Liver (tissue), 9 donors: Measurements from ENCODE around the gene LAMC2. TPM values are rescaled to one million over a fixed set of nuclear protein-coding genes. Genes with fewer than 3 reads are reported as not detected.

ENCODE experiments used
- DNase-seq: peaks from one replicate; pipeline ENCODE4 v3.0.0-alpha.2; 2017; ENCODE audit warnings: low spot score
- H3K27ac ChIP-seq, 2 donors: one replicate each; pipeline ENCODE4 v1.7.0; 2013; ENCODE audit warnings: inconsistent platforms in 2 of 2, low read length in 2 of 2, control low read depth in 1 of 2, low read depth in 1 of 2, mild to moderate bottlenecking in 1 of 2
- H3K27me3 ChIP-seq, 4 donors: one replicate each; pipeline versions ENCODE4 v1.6.1 to v1.7.0; 2013; ENCODE audit warnings: low read length in 3 of 4, inconsistent platforms in 1 of 4, mild to moderate bottlenecking in 1 of 4, moderate library complexity in 1 of 4; ENCODE audit not compliant: control insufficient read depth in 4 of 4, insufficient read depth in 4 of 4
- H3K36me3 ChIP-seq, 4 donors: one replicate each; pipeline versions ENCODE4 v1.6.1 to v1.7.0; 2013; ENCODE audit warnings: low read length in 3 of 4, mild to moderate bottlenecking in 3 of 4, low read depth in 1 of 4, moderate library complexity in 1 of 4; ENCODE audit not compliant: control insufficient read depth in 4 of 4, insufficient read depth in 3 of 4
- H3K4me1 ChIP-seq, 4 donors: one replicate each; pipeline versions ENCODE4 v1.6.1 to v1.7.0; 2013; ENCODE audit warnings: low read length in 3 of 4, mild to moderate bottlenecking in 3 of 4, moderate library complexity in 1 of 4; ENCODE audit not compliant: control insufficient read depth in 4 of 4, insufficient read depth in 4 of 4
- H3K4me3 ChIP-seq, 3 donors: one replicate each; pipeline versions ENCODE4 v1.6.1 to v1.7.0; 2013; ENCODE audit warnings: low read length in 3 of 3, control low read depth in 1 of 3, low read depth in 1 of 3, mild to moderate bottlenecking in 1 of 3
- H3K9ac ChIP-seq, 2 donors: one replicate each; pipeline ENCODE4 v1.7.0; 2013; ENCODE audit warnings: low read length in 2 of 2, mild to moderate bottlenecking in 2 of 2, moderate library complexity in 2 of 2, control low read depth in 1 of 2, low read depth in 1 of 2
- H3K9me3 ChIP-seq, 4 donors: one replicate each; pipeline versions ENCODE4 v1.6.1 to v1.7.0; 2013; ENCODE audit warnings: low read length in 3 of 4; ENCODE audit not compliant: control insufficient read depth in 4 of 4
- EGR1 ChIP-seq, 2 donors: IDR thresholded peaks; 2 replicates each; pipeline ENCODE4 v1.6.1; 2016 to 2018; ENCODE audit warnings: antibody characterized with exemption in 2 of 2, low read depth in 2 of 2
- FOXA1 ChIP-seq: IDR thresholded peaks from 2 replicates; pipeline ENCODE4 v1.6.1; 2016; ENCODE audit warnings: antibody characterized with exemption
- FOXA2 ChIP-seq: IDR thresholded peaks from 2 replicates; pipeline ENCODE4 v1.6.1; 2016; ENCODE audit warnings: antibody characterized with exemption
- GABPA ChIP-seq, 2 donors: IDR thresholded peaks in 1 of 2; conservative IDR thresholded peaks in 1 of 2; 2 replicates each; pipeline ENCODE4 v1.6.1; 2016; ENCODE audit warnings: antibody characterized with exemption in 2 of 2, mild to moderate bottlenecking in 1 of 2, moderate library complexity in 1 of 2
- HNF4G ChIP-seq: IDR thresholded peaks from 2 replicates; pipeline ENCODE4 v1.6.1; 2016; ENCODE audit warnings: antibody characterized with exemption
- RXRA ChIP-seq, 2 donors: IDR thresholded peaks; 2 replicates each; pipeline ENCODE4 v1.6.1; 2017 to 2018; ENCODE audit warnings: antibody characterized with exemption in 2 of 2, mild to moderate bottlenecking in 1 of 2
- TAF1 ChIP-seq: conservative IDR thresholded peaks from 2 replicates; pipeline ENCODE4 v1.6.1; 2016; ENCODE audit warnings: antibody characterized with exemption, mild to moderate bottlenecking
- YY1 ChIP-seq: IDR thresholded peaks from 2 replicates; pipeline ENCODE4 v1.6.1; 2016; ENCODE audit warnings: antibody characterized with exemption, mild to moderate bottlenecking
- WGBS: extraction: QIAGEN DNeasy Blood & Tissue Kit; methylation state at CpG from one replicate; pipeline ENCODE4 v1.1.7; 2013; 5-methylcytosine and 5-hydroxymethylcytosine counted together
- polyA plus RNA-seq, 2 donors: library from polyadenylated mRNA; stranded (reverse) in 1 of 2; unstranded in 1 of 2; fragments of 200-250 nt in 1 of 2; fragments of >200 nt in 1 of 2; fragmentation: Nextera tagmentation in 1 of 2; extraction: Ambion mirVana in 1 of 2; gene quantifications; one replicate each; pipeline versions ENCODE4 v1.2.1 to v1.2.3, GENCODE V29; 2013 to 2015
- total RNA-seq, 2 donors: library from RNA; depleted of rRNA; stranded (reverse); fragments of >200 nt; gene quantifications; one replicate each; pipeline ENCODE4 v1.2.3, GENCODE V29; 2014
- TF ChIP-seq, protein P1 (sequence below): IDR thresholded peaks from 2 replicates; pipeline ENCODE4 v1.6.1; 2016; ENCODE audit warnings: antibody characterized with exemption
- TF ChIP-seq, protein P2 (sequence below): IDR thresholded peaks from 2 replicates; pipeline ENCODE4 v1.6.1; 2016; ENCODE audit warnings: antibody characterized with exemption
- TF ChIP-seq, protein P3 (sequence below): fragments of 150-350 bp; IDR thresholded peaks from 2 replicates; pipeline ENCODE4 v1.5.1; 2017; ENCODE audit warnings: improper control_type of control experiment, low read depth, low read length; ENCODE audit not compliant: missing input control
- TF ChIP-seq, protein P4 (sequence below): IDR thresholded peaks from 2 replicates; pipeline ENCODE4 v1.6.1; 2016; ENCODE audit warnings: antibody characterized with exemption
- donor health status: healthy.
- donor health status: healthy.
- donor health status: healthy.
- donor health status: healthy.
- donor health status: healthy.

The LAMC2 gene
- total and polyA plus RNA-seq, 4 donors, result 0.05 to 0.42 (median 0.16) TPM

DNA sequence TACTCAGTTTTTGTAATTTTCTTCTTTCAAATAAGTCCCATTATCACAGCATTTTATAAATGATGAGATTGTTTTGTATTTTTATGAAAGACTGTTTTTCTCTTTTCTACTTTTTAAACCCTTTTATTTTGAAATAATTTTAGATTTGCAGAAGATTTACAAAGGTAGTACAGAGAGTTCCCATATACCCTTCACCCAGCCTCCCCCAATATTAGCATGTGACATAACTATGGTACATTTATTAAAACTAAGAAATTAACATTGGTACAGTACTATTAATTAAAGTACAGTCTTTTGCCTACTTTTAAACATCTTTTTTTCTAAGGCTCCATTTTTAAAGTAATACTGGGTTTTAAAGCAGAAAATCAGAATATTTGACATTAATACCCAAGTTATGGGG, 35.6 kb upstream of the LAMC2 start (continued):
- TF ChIP-seq, protein P1, sequence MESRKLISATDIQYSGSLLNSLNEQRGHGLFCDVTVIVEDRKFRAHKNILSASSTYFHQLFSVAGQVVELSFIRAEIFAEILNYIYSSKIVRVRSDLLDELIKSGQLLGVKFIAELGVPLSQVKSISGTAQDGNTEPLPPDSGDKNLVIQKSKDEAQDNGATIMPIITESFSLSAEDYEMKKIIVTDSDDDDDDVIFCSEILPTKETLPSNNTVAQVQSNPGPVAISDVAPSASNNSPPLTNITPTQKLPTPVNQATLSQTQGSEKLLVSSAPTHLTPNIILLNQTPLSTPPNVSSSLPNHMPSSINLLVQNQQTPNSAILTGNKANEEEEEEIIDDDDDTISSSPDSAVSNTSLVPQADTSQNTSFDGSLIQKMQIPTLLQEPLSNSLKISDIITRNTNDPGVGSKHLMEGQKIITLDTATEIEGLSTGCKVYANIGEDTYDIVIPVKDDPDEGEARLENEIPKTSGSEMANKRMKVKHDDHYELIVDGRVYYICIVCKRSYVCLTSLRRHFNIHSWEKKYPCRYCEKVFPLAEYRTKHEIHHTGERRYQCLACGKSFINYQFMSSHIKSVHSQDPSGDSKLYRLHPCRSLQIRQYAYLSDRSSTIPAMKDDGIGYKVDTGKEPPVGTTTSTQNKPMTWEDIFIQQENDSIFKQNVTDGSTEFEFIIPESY, result no peak
- TF ChIP-seq, protein P2, sequence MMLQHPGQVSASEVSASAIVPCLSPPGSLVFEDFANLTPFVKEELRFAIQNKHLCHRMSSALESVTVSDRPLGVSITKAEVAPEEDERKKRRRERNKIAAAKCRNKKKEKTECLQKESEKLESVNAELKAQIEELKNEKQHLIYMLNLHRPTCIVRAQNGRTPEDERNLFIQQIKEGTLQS, result no peak
- TF ChIP-seq FOXA1 (no peak), TAF1 (no peak), YY1 (no peak)
- TF ChIP-seq, protein P3, sequence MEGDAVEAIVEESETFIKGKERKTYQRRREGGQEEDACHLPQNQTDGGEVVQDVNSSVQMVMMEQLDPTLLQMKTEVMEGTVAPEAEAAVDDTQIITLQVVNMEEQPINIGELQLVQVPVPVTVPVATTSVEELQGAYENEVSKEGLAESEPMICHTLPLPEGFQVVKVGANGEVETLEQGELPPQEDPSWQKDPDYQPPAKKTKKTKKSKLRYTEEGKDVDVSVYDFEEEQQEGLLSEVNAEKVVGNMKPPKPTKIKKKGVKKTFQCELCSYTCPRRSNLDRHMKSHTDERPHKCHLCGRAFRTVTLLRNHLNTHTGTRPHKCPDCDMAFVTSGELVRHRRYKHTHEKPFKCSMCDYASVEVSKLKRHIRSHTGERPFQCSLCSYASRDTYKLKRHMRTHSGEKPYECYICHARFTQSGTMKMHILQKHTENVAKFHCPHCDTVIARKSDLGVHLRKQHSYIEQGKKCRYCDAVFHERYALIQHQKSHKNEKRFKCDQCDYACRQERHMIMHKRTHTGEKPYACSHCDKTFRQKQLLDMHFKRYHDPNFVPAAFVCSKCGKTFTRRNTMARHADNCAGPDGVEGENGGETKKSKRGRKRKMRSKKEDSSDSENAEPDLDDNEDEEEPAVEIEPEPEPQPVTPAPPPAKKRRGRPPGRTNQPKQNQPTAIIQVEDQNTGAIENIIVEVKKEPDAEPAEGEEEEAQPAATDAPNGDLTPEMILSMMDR, result no peak

DNA sequence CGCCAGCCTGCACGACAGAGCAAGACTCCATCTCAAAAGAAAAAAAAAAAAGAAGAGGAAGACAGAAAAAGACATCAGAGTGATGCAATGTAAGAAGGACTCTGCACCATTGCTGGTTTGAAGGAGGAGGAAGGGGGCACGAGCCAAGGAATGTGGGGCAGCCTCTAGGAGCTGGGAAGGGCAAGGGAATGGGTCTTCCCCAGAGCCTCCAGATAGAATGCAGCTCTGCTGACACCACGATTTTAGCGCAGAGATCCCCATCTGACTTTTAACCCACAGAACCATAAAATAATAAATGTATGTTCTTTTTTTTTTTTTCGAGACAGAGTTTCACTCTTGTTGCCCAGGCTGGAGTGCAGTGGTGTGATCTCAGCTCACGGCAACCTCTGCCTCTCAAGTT, 33.9 kb upstream of the LAMC2 start:
- Histone ChIP-seq H3K9ac (no peak overlapping the region), H3K9me3 (no peaks in the 10 kb centered on the region), H3K27ac (no peak overlapping the region), H3K4me1 (no peaks in the 10 kb centered on the region), H3K27me3 (no peaks in the 10 kb centered on the region), H3K36me3 (no peaks in the 10 kb centered on the region), H3K4me3 (no peak overlapping the region)
- DNase-seq, result no peak
- TF ChIP-seq FOXA1, result no peak
- WGBS, result 89% methylated on average over 7 of the region's 7 CpGs

DNA sequence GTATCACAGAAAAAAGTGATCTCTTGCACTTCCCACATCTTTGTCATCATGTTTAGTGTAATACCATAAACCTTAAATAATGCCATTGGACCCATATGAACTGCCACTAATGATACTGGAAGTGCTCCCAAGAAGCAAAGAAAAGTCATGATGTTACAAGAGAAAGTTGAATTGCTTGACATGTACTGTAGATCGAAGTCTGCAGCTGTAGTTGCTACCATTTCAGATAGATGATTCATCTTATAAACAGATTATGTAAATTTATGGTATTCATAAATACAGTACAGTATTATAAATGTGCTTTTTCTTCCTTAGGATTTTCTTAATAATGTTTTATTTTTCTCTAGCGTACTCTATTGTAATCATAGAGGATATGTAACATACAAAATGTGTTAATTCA, 30.1 kb upstream of the LAMC2 start:
- Histone ChIP-seq H3K4me1 (no peaks in the 10 kb centered on the region), H3K4me3 (no peak overlapping the region), H3K27me3 (no peaks in the 10 kb centered on the region), H3K9ac (no peak overlapping the region), H3K27ac (no peak overlapping the region), H3K36me3 (no peaks in the 10 kb centered on the region), H3K9me3 (no peaks in the 10 kb centered on the region)
- DNase-seq, result no peak
- WGBS, result 92% methylated on average over 2 of the region's 2 CpGs
- TF ChIP-seq RXRA (IDR thresholded peaks at IDR 0.05) (no peak), HNF4G (no peak), GABPA (IDR thresholded peaks at IDR 0.05 in 1 of 2, conservative IDR thresholded peaks at IDR 0.05 in 1 of 2) (no peak), TAF1 (no peak), FOXA2 (no peak)

DNA sequence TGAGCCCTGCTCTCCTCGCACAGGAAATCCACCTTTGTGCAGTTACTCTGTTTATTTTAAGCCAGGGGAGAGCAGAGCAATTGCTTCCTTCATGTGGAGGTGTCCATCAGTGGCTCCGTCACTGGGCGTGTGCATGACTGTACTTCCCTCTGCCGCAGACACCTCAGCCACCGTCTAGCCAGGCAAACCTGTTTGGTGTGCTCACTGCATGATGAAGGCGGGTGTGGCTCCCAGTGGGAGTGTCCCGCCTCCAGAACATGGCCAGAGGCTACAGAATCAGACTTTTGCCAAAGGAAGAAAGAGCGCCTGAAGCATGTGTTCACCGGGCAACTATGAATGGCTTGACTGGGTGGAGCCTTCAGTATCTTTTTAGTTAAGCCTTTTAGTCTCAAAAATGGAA, 26.1 kb upstream of the LAMC2 start:
- no peaks in the 10 kb centered on the region for H3K27me3 ChIP-seq
- WGBS, result 81% methylated on average over 9 of the region's 9 CpGs
- H3K4me1 ChIP-seq, result no peaks in the 10 kb centered on the region
- no peak overlapping the region for H3K27ac ChIP-seq
- no peaks in the 10 kb centered on the region for H3K9me3 ChIP-seq
- no peak for DNase-seq
- H3K9ac ChIP-seq, result no peak overlapping the region
- TF ChIP-seq FOXA1 (no peak), TAF1 (no peak), HNF4G (no peak), EGR1 (IDR thresholded peaks at IDR 0.05; ENCODE audit: low read depth in 2 of 2) (no peak), GABPA (IDR thresholded peaks at IDR 0.05 in 1 of 2, conservative IDR thresholded peaks at IDR 0.05 in 1 of 2) (no peak)
- TF ChIP-seq, protein P2, result no peak
- TF ChIP-seq, protein P4, sequence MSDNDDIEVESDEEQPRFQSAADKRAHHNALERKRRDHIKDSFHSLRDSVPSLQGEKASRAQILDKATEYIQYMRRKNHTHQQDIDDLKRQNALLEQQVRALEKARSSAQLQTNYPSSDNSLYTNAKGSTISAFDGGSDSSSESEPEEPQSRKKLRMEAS, result no peak
- TF ChIP-seq, protein P3, result no peak
- no peak overlapping the region for H3K4me3 ChIP-seq
- H3K36me3 ChIP-seq, result no peaks in the 10 kb centered on the region
